NT2/D1 (cell line): Measurements from ENCODE around the gene ZNF91.
"Not testable (repeated sequence)": the region's sequence is repeated elsewhere in the genome, so short reads cannot be mapped to it uniquely, and the experiment has no call there.

Experiments
- DNase-seq: peaks from one replicate; pipeline ENCODE4 v3.0.0-alpha.2; 2011; ENCODE audit warnings: low read depth, low spot score
- H3K27me3 ChIP-seq: 2 replicates; pipeline ENCODE4 v1.6.0; 2011; ENCODE audit warnings: mild to moderate bottlenecking; ENCODE audit not compliant: insufficient read length, insufficient read depth
- H3K36me3 ChIP-seq: 2 replicates; pipeline ENCODE4 v1.6.1; 2011; ENCODE audit warnings: mild to moderate bottlenecking, low read length, mixed read lengths; ENCODE audit not compliant: insufficient read depth, insufficient read length
- H3K4me1 ChIP-seq: 2 replicates; pipeline ENCODE4 v1.5.1; 2011; ENCODE audit not compliant: insufficient read depth, insufficient read length
- H3K4me3 ChIP-seq: 2 replicates; pipeline ENCODE4 v1.5.1; 2011; ENCODE audit warnings: low read depth; ENCODE audit not compliant: insufficient read length
- H3K9ac ChIP-seq: 2 replicates; pipeline ENCODE4 v1.6.0; 2011; ENCODE audit warnings: low read depth; ENCODE audit not compliant: insufficient read length
- H3K9me3 ChIP-seq: 2 replicates; pipeline ENCODE4 v1.5.1; 2011; ENCODE audit warnings: mild to moderate bottlenecking, low read length; ENCODE audit not compliant: insufficient read depth
- SUZ12 ChIP-seq: IDR thresholded peaks from 2 replicates; pipeline ENCODE4 v1.6.1; 2011; ENCODE audit not compliant: insufficient read length, insufficient read depth; ENCODE audit errors: extremely low read depth
- YY1 ChIP-seq: IDR thresholded peaks from 2 replicates; pipeline ENCODE4 v1.6.1; 2011; ENCODE audit not compliant: insufficient read length, insufficient read depth
- ZNF274 ChIP-seq: IDR thresholded peaks from 2 replicates; pipeline ENCODE4 v1.6.1; 2011; ENCODE audit warnings: mild to moderate bottlenecking, low read depth, low read length

Gene ZNF91

DNA sequence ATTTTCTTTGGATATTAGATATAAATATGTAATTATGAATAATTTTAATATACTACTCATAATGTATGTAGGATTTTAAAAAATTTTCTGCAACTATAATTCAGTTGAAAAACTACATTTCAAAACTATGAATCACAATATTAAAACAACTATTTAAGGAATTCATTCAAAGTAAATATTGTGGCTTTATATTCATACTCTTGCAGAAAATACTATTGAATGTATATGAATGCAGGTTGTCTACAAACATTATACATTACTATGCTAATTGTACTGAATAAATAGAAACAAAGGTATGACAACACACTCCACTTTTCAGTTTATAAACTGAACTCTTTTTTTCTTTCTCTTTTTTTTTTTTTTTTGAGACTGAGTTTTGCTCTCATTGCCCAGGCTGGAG lies 14.2 kb downstream of the ZNF91 start:
- H3K4me3 ChIP-seq: no peak overlapping the region
- peaks cover 67% of the 10 kb centered on the region for H3K36me3 ChIP-seq
- DNase-seq: no peak
- H3K9me3 ChIP-seq: peaks cover 56% of the 10 kb centered on the region
- H3K4me1 ChIP-seq: no peaks in the 10 kb centered on the region
- no peak overlapping the region for H3K9ac ChIP-seq
- TF ChIP-seq SUZ12: no peak
- TF ChIP-seq YY1: no peak
- TF ChIP-seq ZNF274: no peak
- no peaks in the 10 kb centered on the region for H3K27me3 ChIP-seq

DNA sequence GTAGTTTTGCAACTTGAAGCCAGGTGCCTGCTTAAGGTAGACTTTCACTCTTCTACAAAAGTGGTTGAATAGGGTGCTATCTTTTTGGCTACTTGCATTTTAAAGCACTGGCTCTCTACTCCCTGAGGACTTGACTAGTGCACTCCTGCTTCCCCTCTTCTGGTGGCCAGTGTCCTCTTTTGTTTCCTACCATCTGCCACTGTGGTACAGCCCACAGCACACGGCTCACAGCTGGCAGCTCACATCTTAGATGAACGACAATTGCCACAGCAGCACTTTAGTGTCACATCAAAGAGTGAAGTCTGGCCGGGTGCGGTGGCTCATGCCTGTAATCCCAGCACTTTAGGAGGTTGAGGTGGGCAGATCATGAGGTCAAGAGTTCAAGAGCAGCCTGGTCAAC lies 15.6 kb downstream of the ZNF91 start:
- not testable (repeated sequence) for H3K9ac ChIP-seq, DNase-seq, H3K4me3 ChIP-seq, H3K4me1 ChIP-seq, H3K27me3 ChIP-seq
- peaks cover 69% of the 10 kb centered on the region for H3K36me3 ChIP-seq
- H3K9me3 ChIP-seq: peaks cover 58% of the 10 kb centered on the region

DNA sequence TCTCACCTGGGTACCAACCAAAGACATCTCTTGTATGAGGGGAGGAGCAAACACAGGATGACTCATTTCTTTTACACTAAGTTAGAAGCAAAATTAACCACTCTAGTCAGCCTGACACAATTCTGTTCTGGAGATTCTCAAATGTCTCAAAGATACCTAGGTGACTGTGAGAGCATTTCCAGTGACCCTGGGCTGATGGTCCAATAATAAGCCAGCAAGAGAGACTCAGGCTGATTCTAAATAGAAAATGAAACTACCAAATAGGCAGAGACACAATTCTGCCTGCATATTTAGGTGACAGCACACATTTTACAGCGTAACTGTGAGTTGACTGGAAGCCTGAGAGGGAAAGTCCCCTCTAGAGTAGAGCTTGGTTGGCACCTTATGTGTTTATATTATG lies 16.3 kb downstream of the ZNF91 start:
- H3K36me3 ChIP-seq: peaks cover 66% of the 10 kb centered on the region
- H3K9me3 ChIP-seq: peaks cover 53% of the 10 kb centered on the region
- no peak for TF ChIP-seq YY1
- no peak for TF ChIP-seq SUZ12
- TF ChIP-seq ZNF274: no peak
- H3K27me3 ChIP-seq: no peaks in the 10 kb centered on the region
- H3K4me1 ChIP-seq: no peaks in the 10 kb centered on the region
- H3K4me3 ChIP-seq: no peak overlapping the region
- H3K9ac ChIP-seq: no peak overlapping the region
- no peak for DNase-seq

DNA sequence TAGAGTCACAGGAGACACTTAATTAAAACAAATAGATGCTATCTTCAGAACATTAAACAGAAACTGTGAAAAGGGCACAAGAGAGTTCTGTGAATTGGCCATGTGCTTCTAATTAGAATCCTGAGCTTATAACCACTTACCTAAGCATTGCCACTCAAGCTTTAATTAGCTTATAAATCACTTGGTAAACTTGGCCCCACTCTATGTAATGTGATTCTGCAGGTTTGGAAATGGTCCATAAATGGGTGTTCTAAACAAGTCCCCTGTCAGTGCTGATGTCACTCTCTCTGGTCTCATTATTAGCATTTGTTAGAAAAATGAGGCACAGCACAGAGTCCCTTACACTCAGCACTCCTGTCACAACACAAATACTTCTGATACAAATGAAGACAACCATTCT lies 18.0 kb downstream of the ZNF91 start:
- Histone ChIP-seq H3K36me3 (peaks cover 65% of the 10 kb centered on the region), H3K9me3 (peaks cover 49% of the 10 kb centered on the region), H3K4me1 (no peaks in the 10 kb centered on the region), H3K4me3 (no peak overlapping the region), H3K27me3 (no peaks in the 10 kb centered on the region), H3K9ac (no peak overlapping the region)
- no peak for TF ChIP-seq SUZ12
- no peak for TF ChIP-seq ZNF274
- TF ChIP-seq YY1: no peak
- DNase-seq: no peak

DNA sequence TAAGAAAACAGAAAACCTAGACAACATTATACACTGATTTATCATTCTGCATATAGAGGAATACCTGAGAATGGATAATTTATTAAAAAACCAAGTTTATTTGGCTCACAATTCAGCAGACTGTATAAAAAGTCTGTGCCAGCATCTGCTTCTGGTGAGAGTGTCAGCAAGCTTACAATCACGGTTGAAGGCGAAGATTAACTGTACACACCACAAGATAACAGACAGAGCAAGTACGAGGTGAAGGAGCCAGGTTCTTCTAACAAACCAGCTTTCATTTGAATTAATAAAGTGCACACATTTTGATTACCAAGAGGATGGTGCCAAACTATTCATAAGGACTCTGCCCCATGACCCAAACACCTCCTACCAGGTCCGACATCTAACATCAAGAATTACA lies 28.8 kb downstream of the ZNF91 start:
- DNase-seq: no peak

DNA sequence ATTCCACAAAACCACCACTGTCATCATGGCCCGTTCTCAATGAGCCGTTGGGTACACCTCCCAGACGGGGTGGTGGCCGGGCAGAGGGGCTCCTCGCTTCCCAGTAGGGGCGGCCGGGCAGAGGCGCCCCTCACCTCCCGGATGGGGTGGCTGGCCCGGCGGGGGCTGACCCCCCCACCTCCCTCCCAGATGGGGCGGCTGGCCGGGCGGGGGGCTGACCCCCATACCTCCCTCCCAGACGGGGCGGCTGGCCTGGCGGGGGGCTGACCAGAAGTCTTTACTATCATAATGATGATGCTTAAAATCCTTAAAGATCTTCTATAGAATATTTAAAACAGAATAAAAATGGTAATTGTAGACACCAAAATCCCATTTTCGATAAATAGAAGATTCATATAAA lies 29.2 kb downstream of the ZNF91 start:
- H3K9ac ChIP-seq, H3K4me1 ChIP-seq, H3K4me3 ChIP-seq, DNase-seq, H3K27me3 ChIP-seq: not testable (repeated sequence)
- Histone ChIP-seq H3K9me3 (peaks cover 92% of the 10 kb centered on the region), H3K36me3 (peaks cover 71% of the 10 kb centered on the region)

More for the DNA sequence above, 28.8 kb downstream of the ZNF91 start:
- Histone ChIP-seq H3K9ac (no peak overlapping the region), H3K27me3 (no peaks in the 10 kb centered on the region), H3K36me3 (peaks cover 75% of the 10 kb centered on the region), H3K9me3 (peaks cover 92% of the 10 kb centered on the region), H3K4me1 (no peaks in the 10 kb centered on the region), H3K4me3 (no peak overlapping the region)
- TF ChIP-seq YY1 (no peak), SUZ12 (no peak), ZNF274 (no peak)

DNA sequence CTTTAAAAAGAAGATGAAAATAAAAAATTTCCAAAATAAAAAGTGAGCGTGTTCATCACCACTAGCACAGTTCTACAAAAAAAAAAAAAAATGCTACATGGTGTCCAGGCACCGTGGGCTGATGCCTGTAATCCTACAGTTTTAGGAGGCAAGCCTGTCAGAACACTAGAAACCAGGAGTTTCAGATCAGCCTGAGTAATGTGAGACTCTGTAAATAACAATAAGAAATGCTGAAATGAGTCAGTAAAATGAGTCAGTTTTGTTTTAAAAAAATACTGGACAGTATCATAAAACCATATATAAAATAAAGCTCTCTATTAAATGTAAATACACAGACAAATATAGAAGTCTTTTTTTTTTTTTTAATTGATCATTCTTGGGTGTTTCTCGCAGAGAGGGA lies 30.0 kb downstream of the ZNF91 start:
- Histone ChIP-seq H3K27me3 (no peaks in the 10 kb centered on the region), H3K9me3 (peaks cover 92% of the 10 kb centered on the region), H3K36me3 (peaks cover 63% of the 10 kb centered on the region), H3K4me3 (no peak overlapping the region), H3K4me1 (no peaks in the 10 kb centered on the region), H3K9ac (no peak overlapping the region)
- TF ChIP-seq ZNF274 (no peak), SUZ12 (no peak), YY1 (no peak)
- DNase-seq: no peak

DNA sequence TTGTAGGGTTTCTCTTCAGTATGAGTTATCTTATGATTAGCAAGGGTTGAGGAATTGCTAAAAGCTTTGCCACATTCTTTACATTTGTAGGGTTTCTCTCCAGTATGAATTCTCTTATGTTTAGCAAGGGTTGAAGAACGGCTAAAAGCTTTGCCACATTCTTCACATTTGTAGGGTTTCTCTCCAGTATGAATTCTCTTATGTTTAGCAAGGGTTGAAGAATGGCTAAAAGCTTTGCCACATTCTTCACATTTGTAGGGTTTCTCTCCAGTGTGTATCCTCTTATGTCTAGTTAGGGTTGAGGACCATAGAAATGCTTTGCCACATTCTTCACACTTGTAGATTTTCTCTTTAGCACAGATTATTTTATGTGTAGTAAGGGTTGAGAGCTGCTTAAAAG lies 33.4 kb downstream of the ZNF91 start:
- DNase-seq, H3K4me1 ChIP-seq, H3K27me3 ChIP-seq, H3K4me3 ChIP-seq, H3K9ac ChIP-seq: not testable (repeated sequence)
- 0 out of 2 replicates have a peak, but pooled peaks have one; percentile 26 for TF ChIP-seq ZNF274
- Histone ChIP-seq H3K36me3 (peaks cover 61% of the 10 kb centered on the region), H3K9me3 (peaks cover 95% of the 10 kb centered on the region)
